ENCODE results near the gene LVRN.
"Not testable (repeated sequence)": the region's sequence is repeated elsewhere in the genome, so short reads cannot be mapped to it uniquely, and the experiment has no call there.

The LVRN gene, protein sequence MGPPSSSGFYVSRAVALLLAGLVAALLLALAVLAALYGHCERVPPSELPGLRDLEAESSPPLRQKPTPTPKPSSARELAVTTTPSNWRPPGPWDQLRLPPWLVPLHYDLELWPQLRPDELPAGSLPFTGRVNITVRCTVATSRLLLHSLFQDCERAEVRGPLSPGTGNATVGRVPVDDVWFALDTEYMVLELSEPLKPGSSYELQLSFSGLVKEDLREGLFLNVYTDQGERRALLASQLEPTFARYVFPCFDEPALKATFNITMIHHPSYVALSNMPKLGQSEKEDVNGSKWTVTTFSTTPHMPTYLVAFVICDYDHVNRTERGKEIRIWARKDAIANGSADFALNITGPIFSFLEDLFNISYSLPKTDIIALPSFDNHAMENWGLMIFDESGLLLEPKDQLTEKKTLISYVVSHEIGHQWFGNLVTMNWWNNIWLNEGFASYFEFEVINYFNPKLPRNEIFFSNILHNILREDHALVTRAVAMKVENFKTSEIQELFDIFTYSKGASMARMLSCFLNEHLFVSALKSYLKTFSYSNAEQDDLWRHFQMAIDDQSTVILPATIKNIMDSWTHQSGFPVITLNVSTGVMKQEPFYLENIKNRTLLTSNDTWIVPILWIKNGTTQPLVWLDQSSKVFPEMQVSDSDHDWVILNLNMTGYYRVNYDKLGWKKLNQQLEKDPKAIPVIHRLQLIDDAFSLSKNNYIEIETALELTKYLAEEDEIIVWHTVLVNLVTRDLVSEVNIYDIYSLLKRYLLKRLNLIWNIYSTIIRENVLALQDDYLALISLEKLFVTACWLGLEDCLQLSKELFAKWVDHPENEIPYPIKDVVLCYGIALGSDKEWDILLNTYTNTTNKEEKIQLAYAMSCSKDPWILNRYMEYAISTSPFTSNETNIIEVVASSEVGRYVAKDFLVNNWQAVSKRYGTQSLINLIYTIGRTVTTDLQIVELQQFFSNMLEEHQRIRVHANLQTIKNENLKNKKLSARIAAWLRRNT

DNA sequence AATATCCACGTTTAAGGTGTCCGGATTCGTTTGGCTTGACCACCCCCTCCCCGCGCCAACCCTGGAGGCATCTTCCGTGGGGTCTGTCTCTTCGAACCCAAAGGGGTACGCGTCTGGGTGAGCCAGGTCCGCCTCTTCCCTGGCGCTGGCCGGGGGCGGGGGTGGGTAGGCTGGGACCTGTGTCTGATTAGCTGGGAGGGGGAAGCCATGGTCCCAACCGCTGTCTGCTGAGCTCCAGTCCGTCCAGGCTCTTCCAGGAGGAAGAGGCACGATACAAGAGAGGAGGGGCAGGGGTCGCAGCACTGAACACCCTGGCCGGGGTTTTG is at the start of gene LVRN:
Gene LVRN (plus strand): TSS at position 237 of the 326 bp plus-strand sequence. CDS start 143 bp downstream, outside the sequence.
- no peak for FAIRE-seq
- DNase-seq (ENCODE audit: extremely low spot score, insufficient read length, low read depth): no peak

DNA sequence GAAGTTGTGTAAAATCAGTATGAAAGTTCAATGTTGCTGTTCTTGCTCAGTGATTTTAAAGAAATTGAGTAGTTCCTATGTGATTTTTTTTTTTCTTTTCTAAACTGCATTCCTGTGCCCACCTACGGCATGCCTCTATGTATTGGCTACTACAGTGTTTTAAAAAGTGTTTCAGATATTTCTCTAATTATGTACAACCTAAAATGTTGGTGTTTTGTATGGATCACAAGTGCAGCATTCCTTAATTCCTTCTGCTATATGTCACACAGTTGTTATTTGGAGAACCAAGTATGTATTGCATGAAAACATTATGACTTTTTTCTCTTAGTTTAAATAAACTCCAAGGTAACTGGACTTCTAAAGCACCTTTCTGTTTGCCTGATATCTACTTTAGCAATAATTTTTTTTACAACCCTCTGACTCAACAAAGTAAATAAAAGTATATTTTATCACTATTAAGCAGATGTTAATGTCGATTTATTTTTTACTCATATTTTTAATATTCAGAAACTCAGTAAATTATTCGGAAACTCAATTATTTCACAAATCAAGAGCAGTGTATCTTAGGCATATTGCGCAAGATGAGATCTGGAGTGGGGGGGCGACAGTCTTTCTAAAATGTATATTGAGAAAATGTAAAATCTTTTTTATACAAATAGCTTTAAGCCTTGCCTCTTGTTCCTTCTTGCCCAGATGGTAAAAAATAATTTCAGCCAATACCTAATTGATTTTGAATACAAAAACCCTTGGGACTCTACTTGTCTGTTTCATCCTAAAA is 48.5 kb upstream of the LVRN start:
- FAIRE-seq; DNase-seq (ENCODE audit: extremely low spot score, insufficient read length, low read depth): not testable (repeated sequence)

DNA sequence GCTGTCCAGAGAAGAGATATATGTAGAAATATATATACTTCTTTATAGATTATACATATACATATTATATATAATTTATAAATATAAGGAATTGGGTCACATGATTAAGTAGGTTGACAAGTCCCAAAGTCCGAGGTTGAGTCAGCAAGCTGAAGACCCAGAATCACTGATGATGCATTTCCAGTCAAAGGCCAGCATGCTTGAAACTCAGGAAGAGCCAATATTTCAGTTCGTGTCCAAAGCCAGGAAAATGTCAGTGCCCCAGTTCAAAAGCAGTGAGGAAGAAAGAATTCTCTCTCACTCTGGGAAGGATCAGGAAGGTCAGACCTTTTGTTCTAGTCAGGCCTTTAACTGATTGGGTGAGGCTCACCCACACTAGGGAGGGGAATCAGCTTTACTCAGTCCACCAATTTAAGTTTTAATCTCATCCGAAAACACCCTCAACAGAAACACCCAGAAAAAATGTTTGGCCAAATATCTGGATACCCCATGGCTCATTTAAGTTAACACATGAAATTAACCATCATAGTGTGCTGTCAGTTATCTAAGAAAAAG is 42.0 kb upstream of the LVRN start:
- FAIRE-seq: no peak
- DNase-seq (ENCODE audit: extremely low spot score, insufficient read length, low read depth): no peak

DNA sequence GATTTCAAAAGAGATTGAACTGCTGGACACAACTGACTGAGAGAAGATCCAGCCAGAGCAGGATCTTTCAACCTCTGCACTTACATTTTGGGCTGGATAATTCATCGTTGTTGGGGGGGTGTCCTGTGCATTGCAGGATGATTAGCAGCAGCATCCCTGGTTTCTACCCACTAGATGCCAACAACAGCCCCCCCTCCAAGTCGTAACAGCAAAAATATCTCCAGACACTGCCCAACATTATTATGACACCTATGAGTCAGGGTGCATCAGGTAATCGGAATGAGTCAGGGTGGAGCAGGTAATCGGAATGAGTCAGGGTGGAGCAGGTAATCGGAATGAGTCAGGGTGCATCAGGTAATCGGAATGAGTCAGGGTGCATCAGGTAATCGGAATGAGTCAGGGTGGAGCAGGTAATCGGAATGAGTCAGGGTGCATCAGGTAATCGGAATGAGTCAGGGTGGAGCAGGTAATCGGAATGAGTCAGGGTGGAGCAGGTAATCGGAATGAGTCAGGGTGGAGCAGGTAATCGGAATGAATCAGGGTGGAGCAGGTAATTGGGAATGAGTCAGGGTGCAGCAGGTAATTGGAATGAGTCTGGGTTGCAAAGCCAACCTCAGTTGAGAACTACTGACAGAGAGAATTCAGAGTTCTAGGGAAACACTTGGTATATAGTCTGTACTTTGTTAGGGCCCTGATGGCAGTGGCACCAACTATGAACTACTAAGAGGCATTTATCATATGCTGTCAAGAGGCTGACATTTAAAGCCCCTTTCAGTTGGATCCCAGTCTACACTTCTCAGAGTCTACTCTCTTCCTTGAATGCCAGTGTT is 33.5 kb upstream of the LVRN start:
- FAIRE-seq; DNase-seq (ENCODE audit: extremely low spot score, insufficient read length, low read depth): not testable (repeated sequence)

DNA sequence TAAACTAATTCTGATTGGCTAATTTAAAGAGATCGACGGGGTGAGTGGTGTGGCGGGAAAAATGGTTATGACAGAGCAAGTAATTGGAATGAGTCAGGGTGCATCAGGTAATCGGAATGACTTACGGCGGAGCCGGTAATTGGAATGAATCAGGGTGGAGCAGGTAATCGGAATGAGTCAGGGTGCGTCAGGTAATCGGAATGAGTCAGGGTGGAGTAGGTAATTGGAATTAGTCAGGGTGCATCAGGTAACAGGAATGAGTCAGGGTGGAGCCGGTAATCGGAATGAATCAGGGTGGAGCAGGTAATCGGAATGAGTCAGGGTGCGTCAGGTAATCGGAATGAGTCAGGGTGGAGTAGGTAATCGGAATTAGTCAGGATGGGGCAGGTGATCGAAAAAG is 32.1 kb upstream of the LVRN start:
- DNase-seq (ENCODE audit: extremely low spot score, insufficient read length, low read depth): not testable (repeated sequence)

DNA sequence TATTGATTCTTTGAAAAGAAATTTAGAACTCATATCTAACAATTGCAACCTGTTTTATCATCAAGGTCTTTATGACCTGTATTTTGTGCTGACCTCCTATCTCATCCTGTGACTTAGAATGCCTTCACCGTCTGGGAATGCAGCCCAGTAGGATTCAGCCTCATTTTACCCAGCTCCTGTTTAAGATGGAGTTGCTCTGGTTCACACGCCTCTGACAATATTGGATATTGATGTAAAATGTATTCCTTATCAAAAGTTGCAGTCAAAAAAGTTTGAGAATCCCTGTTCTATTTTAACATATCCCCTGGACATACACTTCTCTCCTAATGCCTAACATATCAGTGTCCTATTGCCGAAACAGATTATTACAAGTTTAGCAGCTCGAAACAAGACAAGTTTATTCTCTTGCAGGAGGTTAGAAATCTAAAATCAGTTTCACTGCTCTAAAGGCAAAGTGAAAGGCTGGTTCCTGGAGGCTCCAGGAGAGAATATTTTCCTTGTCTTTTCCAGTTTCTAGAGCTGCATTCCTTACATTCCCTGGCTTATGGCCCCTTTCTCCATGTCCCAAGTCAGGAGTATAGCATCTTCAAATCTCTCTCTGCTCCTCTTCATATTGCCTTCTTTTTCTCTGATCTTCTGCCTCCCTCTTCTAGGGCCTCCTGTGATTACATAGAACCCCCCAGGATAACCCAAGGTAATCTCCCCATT is 31.5 kb upstream of the LVRN start:
- DNase-seq (ENCODE audit: extremely low spot score, insufficient read length, low read depth) (no peak), FAIRE-seq (no peak)

More for the DNA sequence above, 32.1 kb upstream of the LVRN start:
- FAIRE-seq: peak; percentile 52

DNA sequence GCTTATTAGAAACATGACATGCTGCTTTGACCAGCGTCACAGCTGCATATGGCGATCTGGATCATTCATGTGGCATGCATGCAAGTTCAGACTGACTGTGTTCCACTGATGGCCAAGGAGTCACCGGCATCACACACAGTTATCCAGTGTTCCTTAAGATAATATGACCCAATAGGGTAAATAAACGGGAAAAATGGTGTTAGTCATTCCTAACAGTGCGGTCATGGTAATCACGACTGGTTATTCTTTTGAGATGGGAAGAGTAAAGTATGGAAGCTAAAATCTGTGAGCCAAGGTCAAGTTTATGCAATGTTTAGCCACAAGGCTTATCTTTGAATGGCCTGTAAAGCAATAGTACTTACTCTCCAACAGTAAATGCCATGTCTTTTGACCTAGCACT is 29.3 kb upstream of the LVRN start:
- no peak for FAIRE-seq
- no peak for DNase-seq (ENCODE audit: extremely low spot score, insufficient read length, low read depth)

DNA sequence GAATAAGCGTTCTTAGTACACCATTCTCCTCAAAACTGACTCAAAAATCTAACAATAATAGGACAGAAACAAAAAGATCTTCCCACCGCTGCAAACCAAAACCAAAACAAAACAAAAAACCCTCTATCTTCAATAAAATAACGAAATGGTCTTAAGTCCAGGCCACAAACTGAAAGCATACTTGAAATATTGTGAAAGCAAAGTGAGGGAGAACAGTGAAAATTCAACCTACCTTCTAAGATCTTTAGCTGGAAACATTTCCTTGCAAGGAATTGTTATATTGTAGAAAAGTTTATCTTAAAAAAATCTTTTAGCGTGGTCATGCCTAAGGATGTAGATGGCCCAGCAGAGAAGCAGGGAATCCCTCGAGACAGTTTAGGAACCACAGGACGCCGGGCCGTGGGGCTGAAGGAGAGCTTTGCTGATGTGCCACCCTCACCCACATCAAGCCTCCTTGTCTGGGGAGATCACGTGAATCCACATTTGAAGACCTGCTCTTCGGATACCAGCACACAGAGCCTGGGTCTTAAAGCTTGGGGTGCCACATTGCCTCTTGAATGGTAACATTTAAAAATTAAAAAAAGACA is 27.8 kb upstream of the LVRN start:
- DNase-seq (ENCODE audit: extremely low spot score, insufficient read length, low read depth) (no peak), FAIRE-seq (no peak)

DNA sequence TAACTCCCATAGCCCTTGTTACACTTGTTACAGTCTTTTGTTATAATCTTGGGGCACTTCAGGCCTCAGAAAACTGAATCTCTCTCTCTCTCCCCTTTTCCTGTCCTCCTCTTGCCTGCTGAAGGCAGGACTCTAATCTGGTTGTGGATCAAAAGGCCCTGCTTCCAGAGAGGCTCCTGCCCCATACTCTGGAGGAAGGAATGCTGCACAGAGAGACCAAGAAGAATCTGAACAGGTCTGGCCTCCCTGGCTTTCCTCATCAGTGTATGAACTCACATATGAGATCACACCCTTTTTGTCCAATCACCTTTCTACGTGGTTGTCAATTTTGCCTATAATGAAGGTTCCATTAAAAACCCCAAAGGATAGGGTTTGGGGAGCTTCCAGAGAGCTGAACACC is 26.2 kb upstream of the LVRN start:
- FAIRE-seq (no peak), DNase-seq (ENCODE audit: extremely low spot score, insufficient read length, low read depth) (no peak)

DNA sequence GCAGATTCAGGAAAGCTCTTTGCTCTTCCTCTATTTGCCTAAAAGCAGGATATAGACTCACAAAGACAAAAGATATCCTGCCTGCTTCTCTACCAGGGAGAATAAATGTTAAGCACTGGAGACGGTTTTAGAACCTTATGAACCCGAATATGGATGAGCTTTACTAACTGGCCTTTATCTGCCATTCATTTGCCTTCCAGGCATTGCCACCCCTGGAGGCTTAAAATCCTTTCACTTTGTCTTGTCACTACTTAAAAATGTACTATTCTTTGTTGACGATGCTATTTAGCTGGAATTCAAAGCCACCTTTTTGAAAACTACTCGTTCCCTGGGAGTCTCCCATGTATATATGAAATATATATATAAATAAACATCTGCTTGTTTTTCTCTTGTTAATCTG is 23.2 kb upstream of the LVRN start:
- no peak for FAIRE-seq
- no peak for DNase-seq (ENCODE audit: extremely low spot score, insufficient read length, low read depth)

DNA sequence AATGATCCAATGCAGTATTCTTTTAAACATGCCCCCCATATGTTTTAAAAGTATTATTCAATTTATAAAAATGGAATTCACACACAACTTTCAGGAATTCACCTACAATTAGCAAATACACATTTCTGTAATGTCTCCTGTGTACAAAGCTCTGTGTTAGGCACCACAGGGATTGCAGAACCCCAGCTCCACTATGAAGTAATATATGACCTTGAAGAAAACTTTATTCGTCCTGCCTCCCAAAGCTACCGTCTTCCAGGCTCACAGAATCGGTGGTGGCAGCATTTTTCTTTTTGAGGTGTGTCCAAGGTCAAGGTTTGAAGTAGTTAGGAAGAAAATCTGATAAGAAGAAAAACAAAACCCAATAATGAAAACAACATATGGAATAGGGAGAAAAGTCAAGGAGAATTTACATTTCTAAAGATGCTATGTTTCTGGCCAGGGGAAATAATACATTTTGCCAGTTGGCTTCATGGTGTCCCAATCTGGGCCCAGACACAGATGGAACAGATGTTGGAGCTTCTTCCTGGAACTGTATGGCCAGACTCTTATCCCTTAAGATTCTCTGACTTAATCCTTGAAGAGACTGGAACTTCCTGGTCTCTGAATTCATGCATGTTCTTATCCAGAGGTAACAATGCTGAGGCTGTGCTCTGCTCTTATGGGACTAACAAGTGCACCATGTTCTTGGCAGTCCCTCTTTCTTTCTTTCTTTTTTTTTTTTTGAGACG is 22.0 kb upstream of the LVRN start:
- DNase-seq (ENCODE audit: extremely low spot score, insufficient read length, low read depth) (no peak), FAIRE-seq (no peak)

DNA sequence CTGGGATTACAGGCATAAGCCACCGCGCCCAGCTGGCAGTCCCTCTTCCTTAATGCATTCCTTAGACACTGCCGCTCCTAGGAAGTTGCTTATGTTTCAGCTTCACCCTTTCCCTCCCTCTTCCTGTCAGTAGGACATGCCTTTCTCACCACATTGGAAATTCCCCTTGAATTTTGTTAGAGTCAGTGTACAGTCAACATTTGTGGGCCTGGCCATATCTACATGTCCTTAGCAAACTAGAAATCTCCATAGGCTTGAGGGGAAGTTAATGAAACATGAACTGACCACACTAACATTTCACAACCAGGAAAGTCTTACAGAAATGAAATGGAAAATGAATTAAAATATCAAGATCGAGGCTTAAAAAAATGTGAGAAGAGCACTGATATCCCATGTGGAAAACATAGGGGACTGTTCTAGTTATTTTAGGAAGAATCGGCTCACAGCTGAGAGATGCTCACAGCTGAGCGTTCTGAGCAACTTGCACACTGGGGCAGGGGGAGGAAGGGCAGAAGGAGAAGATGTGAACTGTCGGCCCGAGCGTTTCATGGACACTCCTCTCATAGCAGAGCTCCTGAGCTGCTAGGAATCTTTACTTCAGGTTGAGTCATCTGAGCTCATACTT is 21.1 kb upstream of the LVRN start:
- DNase-seq (ENCODE audit: extremely low spot score, insufficient read length, low read depth): no peak
- FAIRE-seq: no peak

DNA sequence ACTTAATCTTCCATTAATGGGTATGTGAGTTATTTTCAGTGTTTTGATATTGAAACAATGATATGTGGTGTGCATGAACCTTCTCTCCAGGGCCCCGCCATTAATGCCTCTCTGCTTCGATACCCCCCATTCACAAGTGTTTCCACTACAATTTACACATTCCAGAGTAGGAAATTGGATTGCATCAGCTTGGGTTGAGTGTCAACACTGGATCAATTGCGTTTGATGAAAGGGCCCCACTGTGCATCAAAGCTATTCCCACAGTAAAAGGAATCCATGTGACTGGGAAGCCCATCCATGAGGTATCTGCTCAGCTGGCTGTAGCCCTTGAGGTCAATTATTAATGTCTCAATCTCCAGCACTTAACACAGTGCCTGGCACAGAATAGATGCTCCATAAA is 17.8 kb upstream of the LVRN start:
- FAIRE-seq: no peak
- DNase-seq (ENCODE audit: extremely low spot score, insufficient read length, low read depth): no peak

DNA sequence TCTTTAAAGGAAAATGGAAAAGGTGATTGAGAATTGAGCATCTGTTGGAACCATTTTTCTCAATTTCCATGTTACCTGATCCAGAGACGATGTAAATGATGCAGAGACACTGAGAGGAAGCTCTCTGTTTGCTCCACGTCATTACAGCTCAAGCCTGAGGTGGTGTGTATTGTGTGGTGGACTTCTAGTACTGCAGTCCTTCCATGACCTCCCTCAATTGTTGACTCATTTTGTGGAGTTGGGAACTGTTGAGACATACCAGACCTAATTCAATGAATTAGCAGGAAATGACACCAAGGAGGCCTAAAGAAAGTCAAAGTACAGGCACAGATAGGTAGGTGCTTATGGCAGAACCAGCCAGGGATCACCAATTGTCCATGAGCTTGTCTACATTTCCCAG is 15.6 kb upstream of the LVRN start:
- DNase-seq (ENCODE audit: extremely low spot score, insufficient read length, low read depth): no peak
- FAIRE-seq: no peak

DNA sequence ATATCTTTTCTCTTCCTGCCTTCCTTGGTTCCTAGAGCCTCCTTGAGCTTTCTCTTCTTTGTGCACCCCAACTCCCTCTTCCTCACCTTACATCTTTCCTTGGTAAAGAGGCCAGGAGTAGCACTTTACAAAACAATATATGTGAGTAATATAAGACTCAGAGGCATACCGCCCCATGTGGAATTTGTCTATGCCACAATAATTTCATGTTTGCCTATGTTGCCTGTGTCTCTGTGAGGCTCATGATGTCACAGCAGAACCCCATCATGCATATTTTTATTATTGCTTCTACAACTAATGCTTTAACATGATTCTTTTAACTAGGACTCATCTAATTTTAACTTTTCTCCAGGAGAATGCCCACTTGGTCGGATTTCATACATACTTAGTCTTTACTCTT is 15.0 kb upstream of the LVRN start:
- DNase-seq (ENCODE audit: extremely low spot score, insufficient read length, low read depth): no peak
- no peak for FAIRE-seq

DNA sequence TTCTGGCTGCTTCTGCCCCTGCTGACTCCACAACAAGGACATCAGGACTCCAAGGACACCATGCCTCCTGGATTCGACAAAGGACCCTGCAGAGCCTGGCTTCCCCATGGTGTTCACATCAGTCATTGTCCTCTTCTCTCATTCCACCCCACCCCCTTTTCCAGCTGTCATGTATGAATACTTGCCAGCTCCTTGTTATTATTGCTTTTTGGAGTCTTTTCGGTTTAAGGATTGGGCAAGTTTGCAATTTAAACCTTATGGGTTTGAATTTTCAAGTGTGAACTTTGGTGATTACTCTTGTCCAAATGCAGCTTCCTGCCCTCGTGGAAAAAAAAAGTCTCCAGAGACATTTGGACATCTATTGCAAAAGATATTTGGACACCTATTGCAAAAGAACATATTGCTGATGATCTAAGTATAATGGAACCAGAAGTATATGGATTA is 14.2 kb upstream of the LVRN start:
- DNase-seq (ENCODE audit: extremely low spot score, insufficient read length, low read depth): no peak
- no peak for FAIRE-seq

DNA sequence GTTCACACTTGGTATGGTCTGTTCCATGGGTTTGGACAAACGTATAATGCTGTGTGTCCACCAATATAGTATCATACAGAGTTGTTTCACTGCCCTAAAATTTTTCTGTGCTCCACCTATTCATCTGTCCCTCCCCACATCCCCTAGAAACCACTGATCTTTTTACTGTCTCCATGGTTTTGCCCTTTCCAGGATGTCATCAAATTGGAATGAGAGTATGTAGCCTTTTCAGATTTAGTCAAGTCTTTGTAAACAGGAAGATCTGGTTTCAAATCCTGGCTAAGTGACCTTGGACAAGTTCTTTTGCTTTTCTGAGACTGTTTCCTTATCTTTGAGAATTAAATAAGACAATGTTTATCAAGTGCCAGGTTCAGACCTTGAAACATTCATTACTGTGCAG is 13.2 kb upstream of the LVRN start:
- DNase-seq (ENCODE audit: extremely low spot score, insufficient read length, low read depth) (no peak), FAIRE-seq (no peak)

Data from GM18507 (cell line).